MCF 10A (cell line): ENCODE data around the gene NUP98. TPM values are rescaled to one million over a fixed set of nuclear protein-coding genes. Genes with fewer than 3 reads are reported as not detected.

ENCODE experiments used
- BruUV-seq: library from RNA; stranded (reverse); fragments of 400-500 nt; replicated peaks from 2 replicates; lab custom pipeline; 2021; lab: Mats Ljungman, UMichigan
- CTCF ChIA-PET: fragments of 300-600 bp; sonication (Branson Sonifier 250); formaldehyde crosslinking; extraction: SDS; loops from one replicate; lab custom pipeline; 2021; ENCODE audit warnings: antibody characterized with exemption, inconsistent platforms; lab: Yijun Ruan, JAX
- POLR2A ChIA-PET: fragments of 300-600, 350-650 bp; sonication (Branson Sonifier 250); formaldehyde crosslinking; extraction: SDS; loops from one replicate; lab custom pipeline; 2020; ENCODE audit warnings: antibody characterized with exemption, inconsistent platforms; lab: Yijun Ruan, JAX
- DNase-seq: peaks from one replicate; pipeline ENCODE4 v3.0.0-alpha.2; 2018; ENCODE audit not compliant: unreplicated experiment
- H3K27ac Mint-ChIP-seq: one replicate; pipeline ENCODE4 v1.8.0; 2022; ENCODE audit warnings: mild to moderate bottlenecking, low read depth, mixed read lengths; ENCODE audit not compliant: unreplicated experiment
- H3K27me3 Mint-ChIP-seq: one replicate; pipeline ENCODE4 v1.8.0; 2022; ENCODE audit warnings: mixed read lengths; ENCODE audit not compliant: insufficient read depth, unreplicated experiment
- H3K36me3 Mint-ChIP-seq: one replicate; pipeline ENCODE4 v1.8.0; 2022; ENCODE audit warnings: mild to moderate bottlenecking, moderate library complexity, mixed read lengths; ENCODE audit not compliant: insufficient read depth, unreplicated experiment
- H3K4me1 Mint-ChIP-seq: one replicate; pipeline ENCODE4 v1.8.0; 2022; ENCODE audit warnings: mixed read lengths; ENCODE audit not compliant: insufficient read depth, unreplicated experiment
- H3K4me3 Mint-ChIP-seq: one replicate; pipeline ENCODE4 v1.8.0; 2022; ENCODE audit warnings: mild to moderate bottlenecking, moderate library complexity, mixed read lengths; ENCODE audit not compliant: unreplicated experiment
- H3K9me3 Mint-ChIP-seq: one replicate; pipeline ENCODE4 v1.8.0; 2022; ENCODE audit warnings: mixed read lengths; ENCODE audit not compliant: unreplicated experiment
- intact Hi-C: fragments of 100-400 bp; cut with micrococcal nuclease; formaldehyde crosslinking; loops from 2 replicates; pipeline ENCODE4 v1.14.1; 2022
- total RNA-seq: library from RNA; stranded (reverse); gene quantifications from 2 replicates; pipeline ENCODE4 v1.2.3, GENCODE V29; 2022
- TF ChIP-seq, protein P1 (sequence below): fragments of 200-600 bp; IDR thresholded peaks from one replicate; pipeline ENCODE4 v1.8.0; 2022; ENCODE audit warnings: antibody characterized with exemption, mild to moderate bottlenecking; ENCODE audit not compliant: unreplicated experiment

NUP98 gene
- total RNA-seq, 1 experiment from 2014 or later, result 83.7 TPM

- no peaks in the 10 kb centered on the region for H3K9me3 Mint-ChIP-seq
- TF ChIP-seq, protein P1, sequence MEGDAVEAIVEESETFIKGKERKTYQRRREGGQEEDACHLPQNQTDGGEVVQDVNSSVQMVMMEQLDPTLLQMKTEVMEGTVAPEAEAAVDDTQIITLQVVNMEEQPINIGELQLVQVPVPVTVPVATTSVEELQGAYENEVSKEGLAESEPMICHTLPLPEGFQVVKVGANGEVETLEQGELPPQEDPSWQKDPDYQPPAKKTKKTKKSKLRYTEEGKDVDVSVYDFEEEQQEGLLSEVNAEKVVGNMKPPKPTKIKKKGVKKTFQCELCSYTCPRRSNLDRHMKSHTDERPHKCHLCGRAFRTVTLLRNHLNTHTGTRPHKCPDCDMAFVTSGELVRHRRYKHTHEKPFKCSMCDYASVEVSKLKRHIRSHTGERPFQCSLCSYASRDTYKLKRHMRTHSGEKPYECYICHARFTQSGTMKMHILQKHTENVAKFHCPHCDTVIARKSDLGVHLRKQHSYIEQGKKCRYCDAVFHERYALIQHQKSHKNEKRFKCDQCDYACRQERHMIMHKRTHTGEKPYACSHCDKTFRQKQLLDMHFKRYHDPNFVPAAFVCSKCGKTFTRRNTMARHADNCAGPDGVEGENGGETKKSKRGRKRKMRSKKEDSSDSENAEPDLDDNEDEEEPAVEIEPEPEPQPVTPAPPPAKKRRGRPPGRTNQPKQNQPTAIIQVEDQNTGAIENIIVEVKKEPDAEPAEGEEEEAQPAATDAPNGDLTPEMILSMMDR, result no peak
- intact Hi-C loops, result no loop called here
- H3K27me3 Mint-ChIP-seq, result no peaks in the 10 kb centered on the region
- H3K4me3 Mint-ChIP-seq, result no peak overlapping the region
- H3K36me3 Mint-ChIP-seq, result peaks cover 74% of the 10 kb centered on the region
- H3K27ac Mint-ChIP-seq, result no peak overlapping the region
- H3K4me1 Mint-ChIP-seq, result peaks cover 8% of the 10 kb centered on the region
- ChIA-PET CTCF (interaction anchor here (0.7 kb wide), 1 partner anchor 47 kb away, joined by 3 read pairs; no protein-coding TSS in a partner anchor), POLR2A (interaction anchor here (1.5 kb wide), 1 partner anchor 64 kb away, joined by 3 read pairs; the partner anchor contains the start of gene PGAP2)
- DNase-seq, result no peak
- BruUV-seq, result no TSS peak
These were observed 52.2 kb downstream of the NUP98 start for GRCh38 chr11:3745161-3745560.

- Mint-ChIP-seq H3K4me3 (no peak overlapping the region), H3K27me3 (no peaks in the 10 kb centered on the region), H3K27ac (peak overlapping the region; percentile 27), H3K4me1 (no peaks in the 10 kb centered on the region), H3K36me3 (peaks cover 83% of the 10 kb centered on the region), H3K9me3 (no peaks in the 10 kb centered on the region)
- TF ChIP-seq, protein P1, result no peak
- CTCF ChIA-PET, result interaction anchor here (0.6 kb wide), 1 partner anchor 112 kb away, joined by 5 read pairs; no protein-coding TSS in a partner anchor
- POLR2A ChIA-PET, result interaction anchor here (0.7 to 1.5 kb wide), 3 partner anchors 18 to 43 kb away, joined by 3 to 4 read pairs (median 3); no protein-coding TSS in a partner anchor
- no TSS peak for BruUV-seq
- intact Hi-C loops, result no loop called here
- no peak for DNase-seq
These were observed 58.6 kb downstream of the NUP98 start for GRCh38 chr11:3738723-3739122.

DNA sequence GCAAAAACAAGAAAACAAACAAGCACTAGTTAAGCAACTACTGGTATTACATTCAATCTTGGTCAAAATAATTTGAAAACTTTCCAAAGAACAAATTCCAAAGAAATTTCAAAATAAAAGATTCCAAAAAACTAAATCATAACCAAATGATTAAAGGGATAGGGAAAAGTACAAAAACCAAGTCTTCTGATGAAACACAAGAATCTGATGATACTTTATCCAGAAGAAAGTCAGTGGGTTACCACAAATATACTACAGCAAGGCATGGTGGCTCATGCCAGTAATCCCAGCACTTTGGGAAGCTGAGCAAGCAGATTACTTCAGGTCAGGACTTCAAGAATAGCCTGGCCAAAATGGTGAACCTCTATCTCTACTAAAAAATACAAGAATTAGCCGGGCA is 59.1 kb downstream of the NUP98 start:
- ChIA-PET POLR2A (interaction anchor here (0.7 to 1.5 kb wide), 2 partner anchors 19 to 44 kb away, joined by 3 to 4 read pairs; no protein-coding TSS in a partner anchor), CTCF (no interaction called here)
- no peaks in the 10 kb centered on the region for H3K27me3 Mint-ChIP-seq
- H3K4me1 Mint-ChIP-seq, result no peaks in the 10 kb centered on the region
- no peak overlapping the region for H3K4me3 Mint-ChIP-seq
- H3K27ac Mint-ChIP-seq, result peak overlapping the region; percentile 27
- DNase-seq, result peak; percentile 5
- TF ChIP-seq, protein P1, result no peak
- intact Hi-C loops, result no loop called here
- BruUV-seq, result no TSS peak
- no peaks in the 10 kb centered on the region for H3K9me3 Mint-ChIP-seq
- H3K36me3 Mint-ChIP-seq, result peaks cover 83% of the 10 kb centered on the region

GRCh38 chr11:3737386-3737933 is 59.9 kb downstream of the NUP98 start:
- H3K9me3 Mint-ChIP-seq, result no peaks in the 10 kb centered on the region
- BruUV-seq, result no TSS peak
- TF ChIP-seq, protein P1, result no peak
- no peak overlapping the region for H3K27ac Mint-ChIP-seq
- H3K4me3 Mint-ChIP-seq, result no peak overlapping the region
- ChIA-PET CTCF (interaction anchor here (0.6 kb wide), 1 partner anchor 18 kb away, joined by 4 read pairs; no protein-coding TSS in a partner anchor), POLR2A (interaction anchor here (0.8 kb wide), 1 partner anchor 15 kb away, joined by 3 read pairs; no protein-coding TSS in a partner anchor)
- DNase-seq, result no peak
- intact Hi-C loops, result no loop called here
- peaks cover 83% of the 10 kb centered on the region for H3K36me3 Mint-ChIP-seq
- no peaks in the 10 kb centered on the region for H3K4me1 Mint-ChIP-seq
- H3K27me3 Mint-ChIP-seq, result no peaks in the 10 kb centered on the region
